ENCODE measurements around the gene TANC1.

GRCh38 chr2:159140070-159140769 lies 171.8 kb downstream of the TANC1 start:
- TF ChIP-seq CTCF (conservative IDR thresholded peaks at IDR 0.05; ENCODE audit: low read length): no peak
- TF ChIP-seq EZH2phosphoT487 (IDR thresholded peaks at IDR 0.05; ENCODE audit: borderline replicate concordance): no peak
